GM19240 (cell line): ENCODE measurements around the gene CEBPE.
A peak's percentile ranks its signal among the peaks of the same experiment; 100 is the strongest.

Source experiments
- DNase-seq: peaks from one replicate; pipeline ENCODE4 v3.0.0; 2011; ENCODE audit warnings: low spot score; ENCODE audit not compliant: insufficient read length

Gene CEBPE

DNA sequence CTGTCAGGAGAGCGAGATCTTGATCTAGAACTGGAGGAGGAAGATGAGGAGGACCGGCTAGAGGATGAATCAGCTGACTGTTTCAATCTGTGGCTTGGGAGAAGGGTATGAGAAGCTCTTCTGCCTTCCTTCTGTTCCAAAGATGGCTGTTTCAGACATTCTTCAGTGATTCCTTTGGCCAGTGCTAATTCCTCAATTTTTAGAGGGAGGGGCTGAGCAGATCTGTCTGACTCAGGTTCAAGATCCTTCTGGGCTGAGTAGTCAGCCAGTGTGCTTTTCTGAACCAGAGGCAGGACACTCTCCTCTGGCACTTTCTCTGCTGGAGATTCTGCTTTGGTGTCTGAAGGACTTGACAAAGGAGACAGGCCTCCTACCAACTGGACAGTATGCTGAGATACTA is 39.3 kb downstream of the CEBPE start:
- no peak for DNase-seq

DNA sequence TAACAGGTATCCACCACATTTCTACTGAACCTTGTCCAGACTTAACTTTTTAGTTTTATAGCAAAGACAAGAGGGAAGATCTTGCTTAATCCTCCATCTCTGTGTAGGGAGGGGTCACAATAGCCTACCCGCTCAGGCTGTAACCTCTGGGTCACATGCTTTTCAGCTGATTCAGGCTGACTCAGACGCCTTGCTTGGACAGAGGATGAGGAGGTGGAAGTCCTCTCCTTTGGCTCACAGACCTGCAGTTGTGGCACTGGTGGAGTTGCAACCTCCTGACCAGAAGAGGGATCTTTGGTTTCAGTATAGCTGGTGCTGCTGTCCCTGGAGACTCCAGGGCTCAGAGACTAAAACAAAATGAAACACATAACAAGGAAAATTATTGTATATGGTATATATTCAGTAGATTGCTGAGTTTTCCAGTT is 40.4 kb downstream of the CEBPE start:
- no peak for DNase-seq

DNA sequence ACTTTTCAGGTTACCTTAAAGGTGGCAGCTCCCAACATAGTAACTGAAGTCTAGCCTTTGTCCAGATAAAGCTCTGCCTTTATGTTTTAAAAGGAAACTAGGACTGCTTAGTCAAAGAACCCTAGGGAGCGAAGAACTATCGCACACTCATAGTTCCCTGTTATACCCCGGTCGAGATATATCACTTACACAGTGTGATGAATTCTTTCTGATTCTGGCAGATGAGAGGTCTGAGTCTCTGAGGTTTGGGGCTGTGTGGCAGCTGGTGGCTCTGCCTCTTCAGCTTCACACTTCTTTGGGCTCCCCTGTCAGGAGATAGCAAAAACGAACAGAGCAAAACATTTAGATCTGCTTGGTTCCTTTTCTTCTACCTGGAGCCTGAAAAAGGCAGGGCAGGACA is 41.1 kb downstream of the CEBPE start:
- DNase-seq, result no peak

DNA sequence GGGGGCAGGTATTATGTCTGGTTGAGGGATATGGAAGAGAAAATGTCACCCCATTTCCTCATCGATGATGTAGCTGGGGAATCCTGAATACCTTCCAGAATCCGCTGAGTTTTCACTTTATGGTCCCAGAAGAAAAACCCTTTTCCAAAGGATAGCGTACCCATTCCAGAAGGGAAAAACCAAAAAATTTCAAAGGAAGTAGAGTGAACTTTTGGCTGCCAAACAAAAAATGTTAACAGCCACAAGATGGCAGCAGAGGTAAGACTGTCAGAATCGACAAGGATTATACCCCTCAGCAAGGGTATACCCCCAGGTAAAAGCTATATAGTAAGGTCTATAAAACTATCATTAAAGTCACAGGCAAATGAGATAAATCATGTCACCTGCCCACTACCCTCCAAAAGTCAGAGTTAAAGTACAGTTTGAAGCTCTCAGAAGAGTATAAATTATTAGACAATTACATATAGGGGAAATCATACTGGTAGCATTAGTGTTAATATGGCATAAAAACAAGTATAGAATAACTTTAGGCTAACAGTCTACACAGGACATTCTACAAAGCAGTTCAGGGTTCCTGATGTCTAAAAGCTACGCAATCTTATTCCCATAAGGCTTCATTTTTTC is 42.2 kb downstream of the CEBPE start:
- no peak for DNase-seq

DNA sequence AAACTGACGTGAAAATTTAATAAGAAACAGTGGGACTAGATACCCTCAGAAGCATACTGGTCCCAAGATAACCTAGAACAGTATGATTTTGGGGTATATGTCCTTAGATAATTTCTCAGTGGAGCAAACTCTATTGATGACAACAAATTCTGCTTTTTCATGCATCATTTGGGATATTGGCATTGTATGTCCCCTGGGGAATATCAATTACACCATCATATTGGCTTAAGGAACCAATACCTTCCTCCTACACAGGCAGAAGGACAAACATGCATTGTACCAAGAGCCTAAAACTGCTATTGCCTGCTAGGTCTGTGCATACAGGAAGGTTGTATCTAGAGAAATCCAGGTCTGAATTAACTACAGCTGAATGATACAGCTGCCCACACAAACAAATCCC is 44.1 kb downstream of the CEBPE start:
- no peak for DNase-seq

DNA sequence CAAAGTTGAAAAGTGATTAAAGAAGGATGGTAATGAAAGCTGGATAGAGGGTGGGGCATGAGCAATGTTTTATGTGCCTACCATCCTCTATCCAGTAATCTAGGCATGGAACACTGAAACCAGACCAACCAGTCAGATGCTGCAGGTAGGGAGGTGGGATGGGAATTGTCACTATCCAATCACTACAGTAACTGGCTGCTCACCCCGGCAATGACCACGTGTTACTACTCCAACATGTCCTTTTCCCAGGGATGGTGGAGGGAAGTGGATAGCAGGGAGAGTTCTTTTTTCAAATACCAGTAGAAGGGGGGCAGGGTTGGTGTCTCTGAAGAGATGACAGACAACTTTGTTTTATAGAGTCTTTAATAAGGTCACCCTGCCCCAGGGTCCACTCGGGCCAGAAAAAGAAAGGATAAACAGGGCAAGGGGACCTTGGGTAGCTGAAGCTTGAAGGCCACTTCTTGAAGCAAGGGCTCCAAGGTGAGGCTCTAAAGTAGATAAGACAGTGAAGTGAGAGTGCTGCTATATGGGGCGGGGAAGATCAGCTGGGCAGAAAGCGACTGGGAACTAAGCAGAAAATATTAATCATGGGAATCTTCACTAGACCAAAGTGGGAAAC is 47.0 kb downstream of the CEBPE start:
- no peak for DNase-seq

DNA sequence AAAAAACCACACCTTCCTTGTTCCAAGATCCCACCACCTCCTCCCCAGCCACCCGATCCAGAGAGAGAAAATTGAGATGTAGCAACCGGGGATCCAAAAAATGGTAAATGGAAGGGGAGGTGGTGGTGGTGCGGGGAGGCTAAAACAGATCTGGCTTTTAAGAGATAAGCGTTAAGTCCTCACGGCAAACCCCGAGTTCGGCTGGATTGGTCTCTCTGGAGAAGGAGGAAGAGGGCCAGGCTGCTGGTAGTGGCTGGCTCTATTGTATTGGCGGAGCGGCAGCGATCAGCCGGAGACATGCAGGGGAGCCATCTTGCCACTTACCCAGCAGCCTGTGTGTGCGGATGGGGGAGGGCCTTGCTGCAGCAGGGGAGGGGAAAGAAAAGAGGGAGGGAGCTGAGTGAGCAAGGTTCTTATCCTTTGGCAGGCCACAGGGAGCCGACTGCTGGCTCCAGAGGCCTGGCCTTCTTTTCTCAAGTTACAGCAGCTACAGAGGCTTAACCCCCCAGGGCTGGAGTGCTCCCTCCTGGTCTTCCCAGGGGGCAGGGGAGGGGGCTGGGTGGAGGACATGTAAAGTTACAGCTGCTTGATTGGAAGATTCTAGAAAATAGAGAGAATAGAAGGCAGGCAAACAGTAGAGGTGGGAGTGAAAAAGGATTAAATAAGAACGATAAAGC is 47.7 kb downstream of the CEBPE start:
- DNase-seq, result peak; percentile 84

DNA sequence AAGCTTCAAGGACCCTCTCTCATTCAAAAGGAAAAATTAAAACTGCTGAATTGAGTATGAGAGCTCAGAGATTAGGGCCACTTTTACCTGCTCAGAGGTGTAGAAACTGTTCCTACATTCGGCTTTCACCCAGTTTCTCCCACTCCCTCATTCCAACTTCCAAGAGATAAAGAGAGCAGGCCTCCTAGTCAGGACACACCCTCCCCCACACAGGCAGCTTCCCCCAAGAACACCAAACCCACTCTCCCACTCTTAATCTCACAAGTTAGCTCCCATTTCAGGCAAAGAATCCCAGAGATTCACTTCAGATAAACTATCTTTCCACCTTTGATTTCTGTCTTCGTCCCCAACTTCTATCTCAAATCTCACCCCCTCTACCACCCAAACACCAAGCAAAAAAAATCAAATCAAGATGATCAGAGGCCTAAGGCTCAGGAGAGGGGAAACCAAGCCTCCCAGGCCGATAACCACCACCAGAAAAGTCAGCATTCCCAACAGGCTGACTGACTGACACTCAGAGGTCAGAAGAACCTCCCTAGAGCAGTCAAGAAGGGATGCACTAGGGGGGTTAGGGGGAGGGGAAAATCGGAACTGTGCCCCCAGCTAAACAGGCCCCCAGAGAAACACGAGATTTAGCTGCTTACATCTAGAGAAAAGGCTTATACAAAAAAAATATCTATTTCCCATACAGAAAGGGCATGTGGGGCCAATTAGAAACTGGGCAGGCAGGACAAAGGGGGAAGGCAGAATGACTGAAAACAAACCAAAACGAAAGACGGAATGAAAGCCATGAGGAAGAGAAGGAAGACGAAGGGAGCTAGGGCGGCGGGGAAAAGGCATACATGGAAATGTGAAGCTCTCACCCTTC is 48.6 kb downstream of the CEBPE start:
- no peak for DNase-seq

DNA sequence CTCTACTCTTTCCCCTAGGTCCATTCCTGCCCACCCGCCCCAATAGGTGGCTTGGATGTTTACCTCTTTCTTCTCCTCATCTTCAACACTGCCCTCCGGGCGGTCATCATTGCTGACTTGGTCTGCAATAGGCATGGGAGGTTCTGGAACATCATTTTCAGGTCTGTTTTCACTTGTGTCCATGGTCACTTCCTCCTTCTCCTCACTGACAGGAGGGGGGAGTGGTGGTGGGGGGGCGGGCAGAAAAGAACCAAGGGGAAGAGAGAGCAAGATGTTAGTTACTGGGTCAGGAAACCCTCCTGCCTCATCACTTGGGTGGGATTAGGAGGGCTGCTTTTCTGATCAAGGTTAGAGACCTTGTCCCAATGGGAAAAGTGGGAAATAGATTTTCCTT is 49.6 kb downstream of the CEBPE start:
- DNase-seq, result no peak

DNA sequence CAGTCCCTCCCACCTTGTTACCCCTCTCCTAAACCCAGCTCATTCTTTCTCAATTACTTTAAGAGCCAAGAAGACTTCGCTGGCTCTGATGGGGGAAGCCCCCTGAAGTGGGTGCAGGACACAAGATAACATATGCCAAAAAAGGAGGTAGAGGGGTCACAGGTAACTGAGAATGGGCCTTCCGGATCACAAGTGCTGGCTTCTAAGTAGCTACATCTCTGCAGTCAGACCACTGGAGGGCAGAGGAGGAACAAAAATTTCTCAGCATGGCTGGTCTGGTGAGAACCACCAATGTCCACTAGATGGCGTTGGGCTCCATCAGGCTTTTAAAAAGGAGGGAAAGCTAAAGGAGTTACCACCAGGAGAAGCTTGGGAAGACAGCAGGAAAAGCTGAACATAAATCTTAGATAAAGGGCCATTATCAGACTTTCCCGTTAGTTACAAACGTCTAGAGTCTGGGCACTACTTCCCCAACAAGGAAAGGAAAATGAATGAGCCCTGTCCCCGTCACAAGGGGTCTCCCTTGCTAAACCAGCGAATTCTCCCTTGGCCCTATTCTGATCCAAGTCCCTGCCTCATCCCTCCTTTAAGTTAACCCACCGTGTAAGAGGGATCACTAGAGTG is 50.2 kb downstream of the CEBPE start:
- DNase-seq, result peak; percentile 90

DNA sequence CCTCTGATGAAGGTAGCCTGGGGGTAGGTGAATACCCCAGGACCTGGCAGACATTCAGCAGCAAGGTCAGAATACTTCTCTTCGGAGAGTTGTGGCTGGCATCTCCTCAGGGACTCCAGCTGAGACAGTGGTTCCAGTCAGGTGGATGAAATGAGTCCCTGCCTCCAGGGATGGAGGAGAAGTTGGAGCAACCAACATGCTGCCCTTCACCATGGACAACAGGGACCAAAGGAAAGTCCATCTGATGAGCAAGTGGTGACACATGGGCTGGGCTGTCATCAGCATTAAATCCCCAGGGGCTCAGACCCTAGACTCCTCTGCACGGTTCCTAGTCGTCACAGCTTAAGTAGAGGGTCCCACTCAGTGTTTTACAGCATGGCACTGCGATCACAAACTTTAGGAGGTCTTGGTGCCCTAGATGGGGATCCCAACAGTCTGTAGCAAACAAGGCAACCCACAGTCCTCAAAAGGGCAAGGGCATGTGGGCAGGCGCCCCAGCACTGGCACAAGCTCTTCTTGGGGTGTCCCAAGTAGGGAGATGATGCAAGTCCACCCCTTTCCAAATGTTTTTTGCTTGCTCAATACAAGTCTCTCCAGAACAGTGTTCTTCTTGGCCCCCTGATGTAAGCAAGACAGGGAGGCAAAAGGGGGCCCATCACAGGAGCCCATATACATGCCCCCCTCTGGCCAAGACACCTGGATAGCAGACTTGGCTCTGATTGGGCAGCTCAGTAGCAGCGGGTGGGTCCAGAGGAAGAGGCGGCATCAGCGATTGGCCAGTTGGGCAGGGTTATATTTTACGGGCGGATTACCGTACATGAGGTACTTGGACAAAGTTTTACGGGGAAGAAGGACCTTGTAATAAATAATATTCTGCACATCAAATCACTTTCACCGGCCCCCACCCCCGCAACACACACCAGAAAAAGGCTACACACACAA is 50.9 kb downstream of the CEBPE start:
- DNase-seq, result no peak
